OCI-LY1 (cell line): ENCODE measurements around the gene SETD5.

ENCODE experiments used
- CTCF ChIP-seq: fragments of 200-600 bp; sonication (generic), shearing (Covaris generic); IDR thresholded peaks from 2 replicates; pipeline ENCODE4 v1.5.1; 2017; ENCODE audit warnings: mild to moderate bottlenecking, antibody characterized with exemption, low read length, moderate library complexity, mixed read lengths
- EZH2 ChIP-seq: fragments of 200-600 bp; sonication (generic), shearing (Covaris generic); IDR thresholded peaks from 2 replicates; pipeline ENCODE4 v1.8.0; 2017; ENCODE audit warnings: borderline replicate concordance, mixed run types, mild to moderate bottlenecking, antibody characterized with exemption, low read length, moderate library complexity, mixed read lengths

GRCh38 chr3:9441501-9442221 is 44.2 kb downstream of the SETD5 start:
- TF ChIP-seq CTCF: no peak
- no peak for TF ChIP-seq EZH2
